ENCODE data around the gene VANGL1. TPM values are rescaled to one million over a fixed set of nuclear protein-coding genes. Genes with fewer than 3 reads are reported as not detected.
A peak's percentile ranks its signal among the peaks of the same experiment; 100 is the strongest.

Gene VANGL1
- total and polyA plus RNA-seq, 3 donors from 2014 or later: 8.2 to 16.6 (median 8.6) TPM

- Histone ChIP-seq H3K36me3 (ENCODE audit: low read depth, missing control alignments) (no peaks in the 10 kb centered on the region), H3K9me3 (no peaks in the 10 kb centered on the region), H3K4me3 (no peak overlapping the region), H3K27me3 (no peaks in the 10 kb centered on the region), H3K27ac (peak overlapping the region in 1 of 2 donors; percentile 69), H3K4me1 (peaks cover 5% of the 10 kb centered on the region)
- peak; percentile 34 for DNase-seq
- intact Hi-C loops (cut with DNase I; ENCODE audit: low total_unique reads): no loop called here
- TF ChIP-seq POLR2A (IDR thresholded peaks at IDR 0.05): no peak
- TF ChIP-seq, protein P1, sequence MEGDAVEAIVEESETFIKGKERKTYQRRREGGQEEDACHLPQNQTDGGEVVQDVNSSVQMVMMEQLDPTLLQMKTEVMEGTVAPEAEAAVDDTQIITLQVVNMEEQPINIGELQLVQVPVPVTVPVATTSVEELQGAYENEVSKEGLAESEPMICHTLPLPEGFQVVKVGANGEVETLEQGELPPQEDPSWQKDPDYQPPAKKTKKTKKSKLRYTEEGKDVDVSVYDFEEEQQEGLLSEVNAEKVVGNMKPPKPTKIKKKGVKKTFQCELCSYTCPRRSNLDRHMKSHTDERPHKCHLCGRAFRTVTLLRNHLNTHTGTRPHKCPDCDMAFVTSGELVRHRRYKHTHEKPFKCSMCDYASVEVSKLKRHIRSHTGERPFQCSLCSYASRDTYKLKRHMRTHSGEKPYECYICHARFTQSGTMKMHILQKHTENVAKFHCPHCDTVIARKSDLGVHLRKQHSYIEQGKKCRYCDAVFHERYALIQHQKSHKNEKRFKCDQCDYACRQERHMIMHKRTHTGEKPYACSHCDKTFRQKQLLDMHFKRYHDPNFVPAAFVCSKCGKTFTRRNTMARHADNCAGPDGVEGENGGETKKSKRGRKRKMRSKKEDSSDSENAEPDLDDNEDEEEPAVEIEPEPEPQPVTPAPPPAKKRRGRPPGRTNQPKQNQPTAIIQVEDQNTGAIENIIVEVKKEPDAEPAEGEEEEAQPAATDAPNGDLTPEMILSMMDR (IDR thresholded peaks at IDR 0.05): no peak
- 46 to 52% methylated on average over 14 of the region's 14 CpGs for WGBS, 2 donors
Observed at GRCh38 chr1:115654663-115655305, 13.0 kb downstream of the VANGL1 start.

DNA sequence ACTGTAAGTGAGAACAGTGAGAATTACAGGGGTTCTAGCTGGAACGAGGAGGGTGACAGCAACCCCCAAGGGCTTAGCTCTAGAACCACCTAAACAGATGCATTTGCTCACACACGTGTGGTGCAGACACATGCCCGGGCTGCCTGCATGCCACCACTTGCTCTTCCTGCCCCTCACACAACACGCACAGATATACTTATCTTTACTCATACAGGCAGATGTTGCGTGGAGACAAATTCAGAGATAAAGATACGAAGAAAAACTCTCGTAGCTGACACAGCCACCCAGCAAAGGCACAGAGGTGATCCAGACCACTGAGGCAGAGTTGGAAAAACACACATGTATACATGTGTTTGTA, 13.5 kb downstream of the VANGL1 start:
- H3K27me3 ChIP-seq: no peaks in the 10 kb centered on the region
- DNase-seq: no peak
- no peaks in the 10 kb centered on the region for H3K36me3 ChIP-seq (ENCODE audit: low read depth, missing control alignments)
- H3K4me1 ChIP-seq: no peaks in the 10 kb centered on the region
- intact Hi-C loops (cut with DNase I; ENCODE audit: low total_unique reads): no loop called here
- no peak overlapping the region for H3K4me3 ChIP-seq
- WGBS, 2 donors: 52 to 61% methylated on average over 7 of the region's 7 CpGs
- TF ChIP-seq, protein P1 (IDR thresholded peaks at IDR 0.05): no peak
- no peak for TF ChIP-seq POLR2A (IDR thresholded peaks at IDR 0.05)
- H3K9me3 ChIP-seq: no peaks in the 10 kb centered on the region
- peak overlapping the region in 1 of 2 donors; percentile 69 for H3K27ac ChIP-seq

DNA sequence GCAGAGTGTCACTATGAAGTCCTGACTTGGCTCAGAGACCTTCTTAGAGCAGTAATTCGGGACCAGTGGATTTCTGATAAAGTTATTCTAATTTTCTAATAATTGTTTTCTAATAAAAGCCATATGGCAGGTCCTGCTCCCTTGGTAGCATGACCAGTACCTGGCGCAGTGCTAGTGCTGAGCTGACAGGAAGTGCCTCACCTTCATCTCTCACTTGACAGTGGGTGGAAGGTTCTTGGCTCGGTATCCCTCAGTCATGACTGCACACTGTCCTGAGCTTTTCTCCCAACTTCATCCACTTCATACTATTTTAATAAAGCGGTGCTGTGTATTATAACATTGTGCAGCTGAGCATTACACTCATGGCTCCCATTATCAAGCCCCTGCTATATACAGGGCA, 14.1 kb downstream of the VANGL1 start:
- DNase-seq: no peak
- Histone ChIP-seq H3K4me1 (no peaks in the 10 kb centered on the region), H3K4me3 (no peak overlapping the region), H3K9me3 (no peaks in the 10 kb centered on the region), H3K36me3 (ENCODE audit: low read depth, missing control alignments) (no peaks in the 10 kb centered on the region), H3K27ac (no peak overlapping the region), H3K27me3 (no peaks in the 10 kb centered on the region)
- TF ChIP-seq, protein P1 (IDR thresholded peaks at IDR 0.05): no peak
- TF ChIP-seq POLR2A (IDR thresholded peaks at IDR 0.05): no peak
- 86 to 87% methylated on average over 4 of the region's 4 CpGs for WGBS, 2 donors
- intact Hi-C loops (cut with DNase I; ENCODE audit: low total_unique reads): no loop called here

DNA sequence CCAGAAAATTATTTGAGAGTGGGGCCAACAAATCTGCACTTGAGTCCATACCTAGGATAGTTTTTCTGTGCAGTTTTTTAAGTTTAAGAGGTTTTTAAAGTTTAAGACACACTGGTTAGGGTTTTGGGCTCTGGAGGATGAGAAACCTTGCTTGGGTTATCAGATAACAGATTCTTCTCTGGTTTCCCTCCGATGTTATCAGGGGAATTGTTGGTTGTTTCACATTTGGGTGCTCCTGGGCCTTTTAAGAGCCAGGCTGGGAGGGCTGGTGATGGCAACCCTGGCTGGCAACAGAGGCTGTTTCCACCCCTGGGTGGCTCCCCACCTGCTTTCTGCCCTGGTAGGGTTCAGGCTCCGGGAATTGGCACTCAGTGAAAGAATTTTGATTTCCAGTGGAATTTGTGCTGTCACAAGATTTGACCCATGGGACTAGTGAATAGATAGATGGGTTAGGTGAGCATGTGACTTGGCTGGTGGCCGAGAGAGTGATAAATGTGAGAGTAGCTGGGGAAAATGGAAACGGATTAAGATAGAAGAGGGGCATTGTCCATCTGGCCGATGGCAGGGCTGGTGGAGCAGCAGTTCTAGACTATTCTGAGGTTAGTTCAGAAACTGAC, 14.8 kb downstream of the VANGL1 start:
- no peaks in the 10 kb centered on the region for H3K27me3 ChIP-seq
- WGBS, 2 donors: 81 to 87% methylated on average over 5 of the region's 5 CpGs
- H3K4me1 ChIP-seq: no peaks in the 10 kb centered on the region
- H3K9me3 ChIP-seq: no peaks in the 10 kb centered on the region
- H3K27ac ChIP-seq: no peak overlapping the region
- no peak overlapping the region for H3K4me3 ChIP-seq
- intact Hi-C loops (cut with DNase I; ENCODE audit: low total_unique reads): no loop called here
- DNase-seq: no peak
- no peak for TF ChIP-seq POLR2A (IDR thresholded peaks at IDR 0.05)
- TF ChIP-seq, protein P1 (IDR thresholded peaks at IDR 0.05): no peak
- no peaks in the 10 kb centered on the region for H3K36me3 ChIP-seq (ENCODE audit: low read depth, missing control alignments)

DNA sequence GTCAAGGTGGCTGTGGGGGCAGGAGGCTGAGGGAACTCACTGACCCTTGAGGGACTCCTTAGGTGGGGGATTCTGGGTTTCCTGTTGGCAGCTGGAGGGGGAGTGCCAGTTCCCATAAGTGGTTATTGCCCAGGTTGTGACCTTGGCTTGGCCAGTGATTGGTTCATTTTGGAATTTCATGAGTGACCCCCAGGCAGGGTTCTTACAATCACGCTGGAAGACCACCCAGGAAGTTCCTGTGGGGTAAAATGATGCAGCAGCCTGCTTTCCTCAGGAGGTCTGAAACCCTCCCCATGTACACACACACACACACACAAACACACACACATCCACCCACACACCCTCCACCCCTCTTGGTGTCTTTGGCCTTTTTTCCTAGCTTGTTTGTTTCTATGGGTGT, 16.9 kb downstream of the VANGL1 start:
- no peak for DNase-seq
- 42 to 90% methylated on average over 1 of the region's 1 CpG for WGBS, 2 donors
- Histone ChIP-seq H3K36me3 (ENCODE audit: low read depth, missing control alignments) (no peaks in the 10 kb centered on the region), H3K4me1 (no peaks in the 10 kb centered on the region), H3K27me3 (no peaks in the 10 kb centered on the region), H3K27ac (no peak overlapping the region), H3K4me3 (no peak overlapping the region), H3K9me3 (no peaks in the 10 kb centered on the region)
- intact Hi-C loops (cut with DNase I; ENCODE audit: low total_unique reads): no loop called here
- TF ChIP-seq POLR2A (IDR thresholded peaks at IDR 0.05): no peak
- TF ChIP-seq, protein P1 (IDR thresholded peaks at IDR 0.05): no peak
